ENCODE results near the gene GMIP. TPM values are rescaled to one million over a fixed set of nuclear protein-coding genes. Genes with fewer than 3 reads are reported as not detected.

Gene GMIP
- total and polyA plus RNA-seq, 4 donors = 0.89 to 6.5 (median 4.3) TPM

- no peak for DNase-seq (ENCODE audit: low spot score)
- peak overlapping the region; percentile 98 for H3K27ac ChIP-seq (ENCODE audit: low read depth in 1 of 2, low read length in 2 of 2)
- peak overlapping the region; percentile 62 to 99 for H3K9ac ChIP-seq (ENCODE audit: low read depth in 1 of 2, low read length in 2 of 2)
- 8% methylated on average over 17 of the region's 17 CpGs for WGBS
- TF ChIP-seq CTCF (IDR thresholded peaks at IDR 0.05; ENCODE audit: low read depth, low read length, missing input control) (no peak), RXRA (IDR thresholded peaks at IDR 0.05) (no peak), EGR1 (IDR thresholded peaks at IDR 0.05; ENCODE audit: low read depth in 2 of 2) (no peak), RAD21 (IDR thresholded peaks at IDR 0.05) (no peak), ATF3 (IDR thresholded peaks at IDR 0.05) (no peak), ZBTB33 (IDR thresholded peaks at IDR 0.05) (no peak), FOXA2 (IDR thresholded peaks at IDR 0.05) (no peak), MAX (IDR thresholded peaks at IDR 0.05) (no peak), REST (IDR thresholded peaks at IDR 0.05) (no peak)
- no peaks in the 10 kb centered on the region for H3K27me3 ChIP-seq (ENCODE audit: control insufficient read depth in 4 of 4, insufficient read depth in 4 of 4, low read length in 3 of 4)
- no peaks in the 10 kb centered on the region for H3K9me3 ChIP-seq (ENCODE audit: control insufficient read depth in 4 of 4, low read length in 3 of 4)
- peak overlapping the region; percentile 97 to 99 (median 99) for H3K4me3 ChIP-seq (ENCODE audit: low read depth in 1 of 3, low read length in 3 of 3)
- H3K4me1 ChIP-seq (ENCODE audit: control insufficient read depth in 4 of 4, insufficient read depth in 4 of 4, low read length in 3 of 4) = peaks cover 4 to 20% (median 17%) of the 10 kb centered on the region in 4 donors
- peaks cover 4 to 17% (median 9%) of the 10 kb centered on the region in 4 donors for H3K36me3 ChIP-seq (ENCODE audit: control insufficient read depth in 4 of 4, insufficient read depth in 3 of 4, low read depth in 1 of 4, low read length in 3 of 4)
These were observed 19.4 kb upstream of the GMIP start for GRCh38 chr19:19662871-19663255.

- Histone ChIP-seq H3K4me3 (ENCODE audit: low read depth in 1 of 3, low read length in 3 of 3) (peak overlapping the region; percentile 97 to 99 (median 99)), H3K27me3 (ENCODE audit: control insufficient read depth in 4 of 4, insufficient read depth in 4 of 4, low read length in 3 of 4) (no peaks in the 10 kb centered on the region), H3K27ac (ENCODE audit: low read depth in 1 of 2, low read length in 2 of 2) (no peak overlapping the region), H3K9me3 (ENCODE audit: control insufficient read depth in 4 of 4, low read length in 3 of 4) (no peaks in the 10 kb centered on the region), H3K36me3 (ENCODE audit: control insufficient read depth in 4 of 4, insufficient read depth in 3 of 4, low read depth in 1 of 4, low read length in 3 of 4) (peaks cover 4 to 21% (median 11%) of the 10 kb centered on the region in 4 donors), H3K9ac (ENCODE audit: low read depth in 1 of 2, low read length in 2 of 2) (peak overlapping the region in 1 of 2 donors; percentile 99), H3K4me1 (ENCODE audit: control insufficient read depth in 4 of 4, insufficient read depth in 4 of 4, low read length in 3 of 4) (peaks cover 4 to 20% (median 17%) of the 10 kb centered on the region in 4 donors)
- DNase-seq (ENCODE audit: low spot score) = no peak
- 85% methylated on average over 8 of the region's 8 CpGs for WGBS
- TF ChIP-seq TAF1 (conservative IDR thresholded peaks at IDR 0.05) = no peak
These were observed 18.9 kb upstream of the GMIP start for GRCh38 chr19:19662344-19662743.

Measured in liver (tissue), 9 donors.